GM23338 (cell line): ENCODE data around the gene PECR. TPM values are rescaled to one million over a fixed set of nuclear protein-coding genes. Genes with fewer than 3 reads are reported as not detected.

ENCODE experiments used
- ATAC-seq: fragments of 200-7000 bp; cut with Tn5 transposase; 3 replicates; pipeline ENCODE4 v1.9.1; 2020
- DNase-seq: peaks from one replicate; pipeline ENCODE4 v3.0.0-alpha.2; 2015; ENCODE audit warnings: low spot score
- H2AFZ ChIP-seq: fragments of 200-600 bp; sonication (generic); 2 replicates; pipeline ENCODE4 v1.8.0; 2016; ENCODE audit warnings: antibody characterized with exemption, mild to moderate bottlenecking, moderate library complexity
- H3F3A ChIP-seq: fragments of 200-600 bp; sonication (generic); replicated peaks from 2 replicates; pipeline ENCODE4 v1.8.0; 2017; ENCODE audit warnings: antibody characterized with exemption, mixed run types, low read depth
- H3K27ac ChIP-seq: fragments of 200-600 bp; sonication (generic); 2 replicates; pipeline ENCODE4 v1.6.1; 2016; ENCODE audit warnings: low read depth
- H3K27me3 ChIP-seq: fragments of 200-600 bp; sonication (generic); 2 replicates; pipeline ENCODE4 v1.8.0; 2016; ENCODE audit warnings: mild to moderate bottlenecking, mixed run types, moderate library complexity; ENCODE audit not compliant: insufficient read depth
- H3K36me3 ChIP-seq: fragments of 200-600 bp; sonication (generic); 2 replicates; pipeline ENCODE4 v1.8.0; 2016; ENCODE audit warnings: mild to moderate bottlenecking; ENCODE audit not compliant: insufficient read depth
- H3K4me1 ChIP-seq: fragments of 200-600 bp; sonication (generic); 2 replicates; pipeline ENCODE4 v1.8.0; 2016; ENCODE audit warnings: mild to moderate bottlenecking, moderate library complexity; ENCODE audit not compliant: insufficient read depth
- H3K4me2 ChIP-seq: fragments of 200-600 bp; sonication (generic); 2 replicates; pipeline ENCODE4 v1.7.1; 2017; ENCODE audit warnings: mixed run types
- H3K4me3 ChIP-seq: fragments of 200-600 bp; sonication (generic); 2 replicates; pipeline ENCODE4 v1.6.1; 2016; ENCODE audit warnings: mixed run types
- H3K79me2 ChIP-seq: fragments of 200-600 bp; sonication (generic); replicated peaks from 2 replicates; pipeline ENCODE4 v1.8.0; 2017; ENCODE audit warnings: mild to moderate bottlenecking; ENCODE audit not compliant: insufficient read depth
- H3K9me2 ChIP-seq: fragments of 200-600 bp; sonication (generic); 2 replicates; pipeline ENCODE4 v1.8.0; 2017; ENCODE audit not compliant: insufficient read depth
- H4K20me1 ChIP-seq: fragments of 200-600 bp; sonication (generic); replicated peaks from 2 replicates; pipeline ENCODE4 v1.8.0; 2017; ENCODE audit warnings: mild to moderate bottlenecking; ENCODE audit not compliant: insufficient read depth
- H3K27ac Mint-ChIP-seq: 2 replicates; pipeline ENCODE4 v1.8.0; 2020; ENCODE audit warnings: inconsistent platforms, mild to moderate bottlenecking, moderate library complexity, mixed read lengths
- H3K27me3 Mint-ChIP-seq: 3 replicates; pipeline ENCODE4 v1.8.0; 2022; ENCODE audit warnings: low read depth, mild to moderate bottlenecking, moderate library complexity, mixed read lengths, inconsistent platforms; ENCODE audit not compliant: insufficient read depth, poor library complexity
- H3K36me3 Mint-ChIP-seq: 3 replicates; pipeline ENCODE4 v1.8.0; 2021; ENCODE audit warnings: low read depth, mild to moderate bottlenecking, inconsistent platforms, moderate library complexity, mixed read lengths
- H3K4me1 Mint-ChIP-seq: 3 replicates; pipeline ENCODE4 v1.8.0; 2020; ENCODE audit warnings: mild to moderate bottlenecking, inconsistent platforms, mixed read lengths
- H3K4me3 Mint-ChIP-seq: 3 replicates; pipeline ENCODE4 v1.8.0; 2021; ENCODE audit warnings: moderate library complexity, mild to moderate bottlenecking, inconsistent platforms, mixed read lengths
- H3K9me3 Mint-ChIP-seq: 3 replicates; pipeline ENCODE4 v1.8.0; 2020; ENCODE audit warnings: moderate library complexity, mild to moderate bottlenecking, inconsistent platforms, mixed read lengths
- CREB1 ChIP-seq: fragments of 250-450 bp; sonication (Bioruptor Pico); IDR thresholded peaks from 2 replicates; pipeline ENCODE4 v1.5.0; 2020; ENCODE audit warnings: low read depth, mild to moderate bottlenecking, moderate library complexity
- CTCF ChIP-seq, 2 experiments: fragments of 200-600 bp in 1 of 2; sonication (generic) in 1 of 2; conservative IDR thresholded peaks; 2 replicates each; pipeline versions ENCODE4 v1.5.1 to v1.6.1; 2016 to 2017; ENCODE audit warnings: antibody characterized with exemption in 2 of 2, low read depth in 2 of 2, mild to moderate bottlenecking in 2 of 2, moderate library complexity in 1 of 2
- ETS1 ChIP-seq: IDR thresholded peaks from 2 replicates; pipeline ENCODE4 v1.6.1; 2016; ENCODE audit warnings: antibody characterized with exemption
- EZH2 ChIP-seq: fragments of 200-600 bp; sonication (generic); IDR thresholded peaks from one replicate; pipeline ENCODE4 v1.8.0; 2017; ENCODE audit warnings: antibody characterized with exemption, mild to moderate bottlenecking, low read depth; ENCODE audit not compliant: unreplicated experiment
- EZH2phosphoT487 ChIP-seq: fragments of 200-600 bp; sonication (generic); IDR thresholded peaks from one replicate; pipeline ENCODE4 v1.8.1; 2018; ENCODE audit warnings: antibody characterized with exemption; ENCODE audit not compliant: unreplicated experiment
- JUNB ChIP-seq: IDR thresholded peaks from one replicate; pipeline ENCODE4 v1.6.1; 2016; ENCODE audit warnings: antibody characterized with exemption; ENCODE audit not compliant: unreplicated experiment
- NANOG ChIP-seq: IDR thresholded peaks from 2 replicates; pipeline ENCODE4 v1.6.1; 2016; ENCODE audit warnings: antibody characterized with exemption, borderline replicate concordance
- POLR2AphosphoS5 ChIP-seq: IDR thresholded peaks from 2 replicates; pipeline ENCODE4 v1.6.1; 2016; ENCODE audit warnings: antibody characterized with exemption, low read depth
- REST ChIP-seq: IDR thresholded peaks from one replicate; pipeline ENCODE4 v1.6.1; 2018; ENCODE audit warnings: antibody characterized with exemption; ENCODE audit not compliant: unreplicated experiment
- STAT1 ChIP-seq: IDR thresholded peaks from one replicate; pipeline ENCODE4 v1.6.1; 2016; ENCODE audit warnings: antibody characterized with exemption; ENCODE audit not compliant: unreplicated experiment
- ZNF114 ChIP-seq: fragments of 250-450 bp; sonication (Bioruptor Pico); IDR thresholded peaks from 2 replicates; pipeline ENCODE4 v1.5.0; 2020; ENCODE audit warnings: mild to moderate bottlenecking, moderate library complexity
- ZNF331 ChIP-seq: fragments of 250-450 bp; sonication (Bioruptor Pico); IDR thresholded peaks from 2 replicates; pipeline ENCODE4 v1.5.0; 2020; ENCODE audit warnings: low read depth, mild to moderate bottlenecking, moderate library complexity
- polyA plus RNA-seq: library from polyadenylated mRNA; unstranded; fragments of >200 nt; fragmentation: Nextera tagmentation; extraction: Ambion mirVana; gene quantifications from 2 replicates; pipeline ENCODE4 v1.2.1, GENCODE V29; 2016
- total RNA-seq: library from RNA; depleted of rRNA; stranded (reverse); fragments of >200 nt; shearing (Covaris generic); gene quantifications from 2 replicates; pipeline ENCODE4 v1.2.3, GENCODE V29; 2014

The PECR gene
- total and polyA plus RNA-seq, 2 experiments from 2014 or later: 12.1 to 15.5 TPM

DNA sequence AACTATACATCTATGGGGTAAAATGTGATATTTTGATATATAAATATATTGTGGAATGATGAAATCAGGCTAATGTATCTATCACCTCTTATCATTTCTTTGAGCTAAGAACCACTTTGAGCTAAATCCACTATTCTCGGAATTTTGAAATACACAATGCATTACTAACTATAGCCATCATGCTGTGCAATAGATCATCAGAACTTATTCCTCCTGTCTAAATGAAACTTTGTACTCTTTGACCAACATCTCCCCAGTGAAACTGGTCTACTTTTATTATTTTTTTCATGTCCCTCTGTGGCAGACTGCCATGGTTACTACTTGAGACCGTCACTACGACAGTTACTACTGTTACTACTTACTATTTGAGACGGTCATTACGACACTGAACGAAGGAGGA lies 11.4 kb downstream of the PECR start (continued):
- TF ChIP-seq CTCF (conservative IDR thresholded peaks at IDR 0.05; ENCODE audit: low read depth in 2 of 2): no peak
- no peak for TF ChIP-seq JUNB
- TF ChIP-seq STAT1: no peak
- TF ChIP-seq ZNF331 (CRISPR knock-in tag): no peak
- TF ChIP-seq REST: no peak
- TF ChIP-seq ZNF114 (CRISPR knock-in tag): no peak
- no peak for TF ChIP-seq CREB1 (CRISPR knock-in tag)
- TF ChIP-seq NANOG: no peak
- TF ChIP-seq EZH2: no peak
- no peak for TF ChIP-seq EZH2phosphoT487
- no peak for TF ChIP-seq ETS1

DNA sequence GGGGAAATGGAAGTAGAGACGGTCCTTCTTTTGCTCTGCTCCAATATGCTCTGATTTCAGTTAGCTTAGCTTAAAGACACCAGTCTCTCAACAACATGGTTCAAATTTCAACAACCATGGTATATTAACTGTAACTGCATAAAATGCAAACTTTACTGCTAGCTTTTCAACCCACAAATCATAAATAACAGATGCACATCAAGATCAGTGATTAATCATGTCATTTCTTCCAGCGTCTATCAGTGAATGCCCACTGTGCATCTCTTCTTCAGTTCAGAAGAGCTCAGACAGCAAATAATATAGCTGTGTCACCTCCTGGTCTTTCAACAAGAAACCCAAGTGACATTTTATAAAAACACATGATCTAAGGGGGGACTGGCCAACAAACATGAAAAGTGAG lies 12.6 kb downstream of the PECR start:
- no peak overlapping the region for H3K4me3 Mint-ChIP-seq
- H3K9me3 Mint-ChIP-seq: no peaks in the 10 kb centered on the region
- Histone ChIP-seq H3F3A (no peaks in the 10 kb centered on the region), H3K79me2 (no peaks in the 10 kb centered on the region; the same call in 1 of the 2 replicates), H3K9me2 (no peaks in the 10 kb centered on the region), H3K36me3 (no peaks in the 10 kb centered on the region), H3K4me1 (no peaks in the 10 kb centered on the region), H4K20me1 (peaks cover 8% of the 10 kb centered on the region), H3K27ac (no peak overlapping the region), H3K4me3 (no peak overlapping the region), H3K4me2 (no peak overlapping the region), H2AFZ (no peak overlapping the region), H3K27me3 (no peaks in the 10 kb centered on the region)
- peaks cover 8% of the 10 kb centered on the region for H3K4me1 Mint-ChIP-seq
- ATAC-seq: no peak
- no peak overlapping the region for H3K27ac Mint-ChIP-seq
- DNase-seq: no peak
- no peaks in the 10 kb centered on the region for H3K27me3 Mint-ChIP-seq
- no peaks in the 10 kb centered on the region for H3K36me3 Mint-ChIP-seq
- no peak for TF ChIP-seq REST
- no peak for TF ChIP-seq POLR2AphosphoS5
- no peak for TF ChIP-seq ZNF331 (CRISPR knock-in tag)
- TF ChIP-seq EZH2: no peak
